GM12892 (cell line): Measurements from ENCODE around the gene MET.

Experiments
- POLR2A ChIP-seq: IDR thresholded peaks from 2 replicates; pipeline ENCODE4 v1.6.1; 2011; ENCODE audit warnings: low read depth, low read length, control low read depth
- POLR2AphosphoS5 ChIP-seq: IDR thresholded peaks from 2 replicates; pipeline ENCODE4 v1.6.1; 2011; ENCODE audit warnings: low read depth, low read length, control low read depth
- TAF1 ChIP-seq: IDR thresholded peaks from 2 replicates; pipeline ENCODE4 v1.6.1; 2011; ENCODE audit warnings: low read depth, mild to moderate bottlenecking, control low read depth, low read length, borderline replicate concordance

GRCh38 chr7:116779931-116780330 lies 107.9 kb downstream of the MET start:
- TF ChIP-seq POLR2A (no peak), TAF1 (no peak), POLR2AphosphoS5 (no peak)
